Lung (tissue), 13 donors: ENCODE results near the gene PKMYT1. TPM values are rescaled to one million over a fixed set of nuclear protein-coding genes. Genes with fewer than 3 reads are reported as not detected.

Experiments
- ATAC-seq: fragments of 200-7000 bp; cut with Tn5 transposase; one replicate; pipeline ENCODE4 v1.9.1; 2020; ENCODE audit warnings: moderate number of reproducible peaks; ENCODE audit not compliant: insufficient read depth, low FRiP score
- DNase-seq, 3 donors: peaks; one replicate each; pipeline ENCODE4 v3.0.0-alpha.2; 2013 to 2017
- H3K27ac ChIP-seq, 2 donors: one replicate each; pipeline ENCODE4 v1.5.1; 2013; ENCODE audit warnings: mild to moderate bottlenecking in 2 of 2, moderate library complexity in 2 of 2, control low read depth in 1 of 2, inconsistent platforms in 1 of 2, low read depth in 1 of 2, low read length in 1 of 2
- H3K27me3 ChIP-seq, 3 donors: one replicate each; pipeline ENCODE4 v1.5.1; 2013; ENCODE audit warnings: low read length in 2 of 3; ENCODE audit not compliant: control insufficient read depth in 3 of 3, insufficient read depth in 3 of 3
- H3K36me3 ChIP-seq, 4 donors: one replicate each; pipeline ENCODE4 v1.5.1; 2013; ENCODE audit warnings: low read length in 4 of 4, mild to moderate bottlenecking in 1 of 4, moderate library complexity in 1 of 4; ENCODE audit not compliant: control insufficient read depth in 4 of 4, insufficient read depth in 4 of 4
- H3K4me1 ChIP-seq, 5 donors: one replicate each; pipeline ENCODE4 v1.5.1; 2013; ENCODE audit warnings: low read length in 5 of 5, mild to moderate bottlenecking in 2 of 5, moderate library complexity in 1 of 5; ENCODE audit not compliant: control insufficient read depth in 5 of 5, insufficient read depth in 5 of 5
- H3K4me3 ChIP-seq: one replicate; pipeline ENCODE4 v1.5.1; 2013; ENCODE audit warnings: mild to moderate bottlenecking, control low read depth, moderate library complexity
- H3K9ac ChIP-seq, 2 donors: one replicate each; pipeline ENCODE4 v1.5.1; 2013; ENCODE audit warnings: low read length in 2 of 2, control low read depth in 1 of 2; ENCODE audit not compliant: insufficient read depth in 1 of 2
- H3K9me3 ChIP-seq, 4 donors: one replicate each; pipeline ENCODE4 v1.5.1; 2013; ENCODE audit warnings: low read length in 3 of 4, mild to moderate bottlenecking in 1 of 4, moderate library complexity in 1 of 4; ENCODE audit not compliant: control insufficient read depth in 4 of 4, insufficient read depth in 3 of 4
- CTCF ChIP-seq: IDR thresholded peaks from 2 replicates; pipeline ENCODE4 v1.5.1; 2012; ENCODE audit warnings: mild to moderate bottlenecking; ENCODE audit errors: control extremely low read depth, extremely low read depth
- WGBS, 2 donors: extraction: QIAGEN DNeasy Blood & Tissue Kit; methylation state at CpG; one replicate each; pipeline ENCODE4 v1.1.7; 2013; 5-methylcytosine and 5-hydroxymethylcytosine counted together
- polyA plus RNA-seq, 2 donors: library from polyadenylated mRNA; stranded (reverse); fragments of 200-250 nt; gene quantifications; one replicate each; pipeline ENCODE4 v1.2.1, GENCODE V29; 2013
- small RNA-seq: library from RNA; depleted of rRNA; stranded (forward); fragments of <200 nt; gene quantifications from one replicate; pipeline ENCODE3, GENCODE V24; 2014; ENCODE audit warnings: low replicate concordance
- total RNA-seq, 2 donors: library from RNA; depleted of rRNA in 1 of 2; stranded (reverse); fragments of >200 nt in 1 of 2; gene quantifications; one replicate each; pipeline ENCODE4 v1.2.1, GENCODE V29; 2014 to 2021
- donor health status: control.
- donor health status: control.
- donor health status: Bipolar disorder and iron deficiency.
- donor health status: healthy.
- donor health status: DM: yes; HTN: yes; CAD: no.

Gene PKMYT1
- total and polyA plus RNA-seq, 4 donors: 2.9 to 9.4 (median 5.2) TPM

GRCh38 chr16:2924901-2925755, 55.1 kb downstream of the PKMYT1 start:
- H3K4me3 ChIP-seq: no peak overlapping the region
- DNase-seq: peak; percentile 16 to 40 (median 25)
- no peak overlapping the region for H3K27ac ChIP-seq
- H3K27me3 ChIP-seq: no peaks in the 10 kb centered on the region
- TF ChIP-seq CTCF: no peak
- 62 to 75% methylated on average over 42 of the region's 42 CpGs for WGBS, 2 donors
- H3K4me1 ChIP-seq: peaks cover 0 to 6% (median 2%) of the 10 kb centered on the region in 5 donors
- no peak overlapping the region for H3K9ac ChIP-seq
- H3K36me3 ChIP-seq: peaks cover 0 to 22% (median 5%) of the 10 kb centered on the region in 4 donors
- ATAC-seq: no peak
- peaks cover 0 to 2% (median 0%) of the 10 kb centered on the region in 4 donors for H3K9me3 ChIP-seq

DNA sequence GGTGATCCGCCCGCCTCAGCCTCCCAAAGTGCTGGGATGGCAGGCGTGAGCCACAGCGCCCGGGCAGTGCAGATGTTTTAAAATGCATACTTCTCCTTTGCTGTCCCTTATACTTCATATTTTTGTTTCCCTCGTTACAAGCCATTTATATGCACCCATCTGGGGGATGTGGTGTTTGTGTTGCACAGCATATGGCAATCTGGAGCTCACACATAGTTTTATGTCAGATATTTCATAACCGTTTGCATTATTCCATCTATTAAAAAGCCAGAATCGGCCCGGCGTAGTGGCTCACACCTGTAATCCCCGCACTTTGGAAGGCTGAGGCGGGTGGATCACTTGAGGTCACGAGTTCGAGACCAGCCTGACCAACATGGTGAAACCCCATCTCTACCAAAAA, 56.8 kb downstream of the PKMYT1 start:
- H3K9me3 ChIP-seq: peaks cover 0 to 2% (median 0%) of the 10 kb centered on the region in 4 donors
- ATAC-seq: no peak
- peaks cover 0 to 13% (median 3%) of the 10 kb centered on the region in 4 donors for H3K36me3 ChIP-seq
- H3K9ac ChIP-seq: no peak overlapping the region
- no peak overlapping the region for H3K27ac ChIP-seq
- WGBS, 2 donors: 90 to 92% methylated on average over 14 of the region's 14 CpGs
- H3K27me3 ChIP-seq: no peaks in the 10 kb centered on the region
- DNase-seq: peak in 2 of 3 donors; percentile 29 to 60
- no peak overlapping the region for H3K4me3 ChIP-seq
- peaks cover 0 to 9% (median 4%) of the 10 kb centered on the region in 5 donors for H3K4me1 ChIP-seq
- TF ChIP-seq CTCF: no peak

Small RNAs within 50 kb of the gene (small RNA-seq; reads per million reads assigned to genes)
- not detected for gene LINC00514

Other genes starting within 250 kb of the PKMYT1 start
- 100 to 1,000 TPM; 316 to 541 TPM for gene SRRM2, start 227.8 kb downstream of the PKMYT1 start, total RNA-seq
- 100 to 1,000 TPM; 353 to 589 TPM for gene SRRM2, start 227.8 kb downstream of the PKMYT1 start, polyA plus RNA-seq
- 100 to 1,000 TPM in 1 of 2 donors, 10 to 100 TPM in 1; 87.0 to 285 TPM for gene ELOB, start 203.2 kb downstream of the PKMYT1 start, total RNA-seq
- gene ELOB, start 203.2 kb downstream of the PKMYT1 start, polyA plus RNA-seq: 100 to 1,000 TPM; 408 to 740 TPM
- gene PRSS33, start 192.9 kb downstream of the PKMYT1 start, total RNA-seq: under 1 TPM in 1 of 2 donors, not detected in 1; 0.12 TPM
- under 1 TPM in 1 of 2 donors, not detected in 1; 0.08 TPM for gene PRSS33, start 192.9 kb downstream of the PKMYT1 start, polyA plus RNA-seq
- not detected for gene PRSS41, start 182.0 kb downstream of the PKMYT1 start, total RNA-seq
- not detected for gene PRSS41, start 182.0 kb downstream of the PKMYT1 start, polyA plus RNA-seq
- gene PRSS21, start 163.2 kb downstream of the PKMYT1 start, total RNA-seq: 1 to 10 TPM in 1 of 2 donors, not detected in 1; 7.9 TPM
- 1 to 10 TPM in 1 of 2 donors, under 1 TPM in 1; 0.77 to 4.2 TPM for gene PRSS21, start 163.2 kb downstream of the PKMYT1 start, polyA plus RNA-seq
- gene ZG16B, start 150.1 kb downstream of the PKMYT1 start, total RNA-seq: 1 to 10 TPM; 4.7 to 6.1 TPM
- gene ZG16B, start 150.1 kb downstream of the PKMYT1 start, polyA plus RNA-seq: 1 to 10 TPM; 2.1 to 3.9 TPM
- gene PRSS22, start 122.3 kb downstream of the PKMYT1 start, total RNA-seq: 10 to 100 TPM; 11.5 to 34.1 TPM
- 10 to 100 TPM; 27.3 to 30.1 TPM for gene PRSS22, start 122.3 kb downstream of the PKMYT1 start, polyA plus RNA-seq
- gene FLYWCH2, start 97.2 kb downstream of the PKMYT1 start, total RNA-seq: 10 to 100 TPM; 26.7 to 38.0 TPM
- gene FLYWCH2, start 97.2 kb downstream of the PKMYT1 start, polyA plus RNA-seq: 10 to 100 TPM; 40.4 to 40.6 TPM
- 10 to 100 TPM; 15.0 to 34.3 TPM for gene FLYWCH1, start 68.5 kb downstream of the PKMYT1 start, total RNA-seq
- gene FLYWCH1, start 68.5 kb downstream of the PKMYT1 start, polyA plus RNA-seq: 10 to 100 TPM; 13.3 to 27.7 TPM
- under 1 TPM in 1 of 2 donors, not detected in 1; 0.15 TPM for gene KREMEN2, start 16.2 kb downstream of the PKMYT1 start, total RNA-seq
- under 1 TPM; 0.06 to 0.14 TPM for gene KREMEN2, start 16.2 kb downstream of the PKMYT1 start, polyA plus RNA-seq
- 10 to 100 TPM in 1 of 2 donors, 1 to 10 TPM in 1; 4.0 to 21.3 TPM for gene PAQR4, start 11.1 kb downstream of the PKMYT1 start, total RNA-seq
- 10 to 100 TPM; 10.6 to 15.6 TPM for gene PAQR4, start 11.1 kb downstream of the PKMYT1 start, polyA plus RNA-seq
- gene CLDN9, start 32.5 kb upstream of the PKMYT1 start, total RNA-seq: 1 to 10 TPM; 1.5 to 5.3 TPM
- gene CLDN9, start 32.5 kb upstream of the PKMYT1 start, polyA plus RNA-seq: under 1 TPM; 0.91 to 0.98 TPM
- 1 to 10 TPM in 1 of 2 donors, under 1 TPM in 1; 0.92 to 7.1 TPM for gene CLDN6, start 37.7 kb upstream of the PKMYT1 start, total RNA-seq
- under 1 TPM in 1 of 2 donors, not detected in 1; 0.10 TPM for gene CLDN6, start 37.7 kb upstream of the PKMYT1 start, polyA plus RNA-seq
- gene TNFRSF12A, start 39.9 kb upstream of the PKMYT1 start, total RNA-seq: 100 to 1,000 TPM in 1 of 2 donors, 10 to 100 TPM in 1; 19.1 to 107 TPM
- 100 to 1,000 TPM; 132 to 192 TPM for gene TNFRSF12A, start 39.9 kb upstream of the PKMYT1 start, polyA plus RNA-seq
- gene HCFC1R1, start 43.5 kb upstream of the PKMYT1 start, total RNA-seq: 10 to 100 TPM; 10.9 to 51.1 TPM
- 100 to 1,000 TPM in 1 of 2 donors, 10 to 100 TPM in 1; 40.4 to 138 TPM for gene HCFC1R1, start 43.5 kb upstream of the PKMYT1 start, polyA plus RNA-seq
- 10 to 100 TPM; 12.7 to 39.9 TPM for gene THOC6, start 43.6 kb upstream of the PKMYT1 start, total RNA-seq
- 10 to 100 TPM; 40.0 to 58.3 TPM for gene THOC6, start 43.6 kb upstream of the PKMYT1 start, polyA plus RNA-seq
- gene BICDL2, start 56.5 kb upstream of the PKMYT1 start, total RNA-seq: 10 to 100 TPM; 15.9 to 24.4 TPM
- gene BICDL2, start 56.5 kb upstream of the PKMYT1 start, polyA plus RNA-seq: 10 to 100 TPM; 12.7 to 17.1 TPM
- gene MMP25, start 66.1 kb upstream of the PKMYT1 start, total RNA-seq: 10 to 100 TPM in 1 of 2 donors, 1 to 10 TPM in 1; 4.2 to 34.9 TPM
- gene MMP25, start 66.1 kb upstream of the PKMYT1 start, polyA plus RNA-seq: 10 to 100 TPM in 1 of 2 donors, 1 to 10 TPM in 1; 6.2 to 94.4 TPM
- gene IL32, start 85.2 kb upstream of the PKMYT1 start, total RNA-seq: 100 to 1,000 TPM in 1 of 2 donors, 10 to 100 TPM in 1; 83.7 to 153 TPM
- gene IL32, start 85.2 kb upstream of the PKMYT1 start, polyA plus RNA-seq: 100 to 1,000 TPM; 247 to 275 TPM
- gene ZSCAN10, start 118.8 kb upstream of the PKMYT1 start, total RNA-seq: under 1 TPM in 1 of 2 donors, not detected in 1; 0.21 TPM
- gene ZSCAN10, start 118.8 kb upstream of the PKMYT1 start, polyA plus RNA-seq: under 1 TPM in 1 of 2 donors, not detected in 1; 0.02 TPM
- gene ZNF205, start 132.1 kb upstream of the PKMYT1 start, total RNA-seq: 10 to 100 TPM in 1 of 2 donors, 1 to 10 TPM in 1; 9.8 to 12.7 TPM
- 10 to 100 TPM; 10.2 to 33.0 TPM for gene ZNF205, start 132.1 kb upstream of the PKMYT1 start, polyA plus RNA-seq
- 10 to 100 TPM; 12.8 to 13.1 TPM for gene ZNF213, start 154.6 kb upstream of the PKMYT1 start, total RNA-seq
- gene ZNF213, start 154.6 kb upstream of the PKMYT1 start, polyA plus RNA-seq: 10 to 100 TPM in 1 of 2 donors, 1 to 10 TPM in 1; 7.8 to 10.3 TPM
- not detected for gene OR1F1, start 207.8 kb upstream of the PKMYT1 start, total RNA-seq
- gene OR1F1, start 207.8 kb upstream of the PKMYT1 start, polyA plus RNA-seq: not detected